Type B pancreatic cell (in vitro differentiated cells): ENCODE results near the gene SYF2. TPM values are rescaled to one million over a fixed set of nuclear protein-coding genes. Genes with fewer than 3 reads are reported as not detected.

Experiments
- DNase-seq: peaks from one replicate; pipeline ENCODE4 v3.0.0; 2021; ENCODE audit warnings: mixed read lengths; ENCODE audit not compliant: unreplicated experiment; ENCODE audit errors: extremely low spot score
- H3K27ac Mint-ChIP-seq: 2 replicates; pipeline ENCODE4 v1.8.0; 2021; ENCODE audit warnings: mild to moderate bottlenecking, mixed read lengths
- H3K27me3 Mint-ChIP-seq: 2 replicates; pipeline ENCODE4 v1.8.0; 2021; ENCODE audit warnings: mixed read lengths
- H3K36me3 Mint-ChIP-seq: 2 replicates; pipeline ENCODE4 v1.8.0; 2021; ENCODE audit warnings: mixed read lengths
- H3K4me1 Mint-ChIP-seq: one replicate; pipeline ENCODE4 v1.8.0; 2021; ENCODE audit warnings: mixed read lengths; ENCODE audit not compliant: unreplicated experiment
- H3K4me3 Mint-ChIP-seq: 2 replicates; pipeline ENCODE4 v1.8.0; 2021; ENCODE audit warnings: mild to moderate bottlenecking, mixed read lengths
- H3K9me3 Mint-ChIP-seq: 2 replicates; pipeline ENCODE4 v1.8.0; 2021; ENCODE audit warnings: mixed read lengths
- total RNA-seq: library from RNA; stranded (reverse); gene quantifications from 2 replicates; pipeline ENCODE4 v1.2.1, GENCODE V29; 2021; ENCODE audit warnings: low replicate concordance
- TF ChIP-seq, protein P1 (sequence below): fragments of 200-600 bp; sonication (generic); conservative IDR thresholded peaks from 2 replicates; pipeline ENCODE4 v1.5.0; 2021; ENCODE audit warnings: antibody characterized with exemption, mild to moderate bottlenecking

SYF2 gene
- total RNA-seq, 1 donor from 2014 or later: 33.7 TPM

DNA sequence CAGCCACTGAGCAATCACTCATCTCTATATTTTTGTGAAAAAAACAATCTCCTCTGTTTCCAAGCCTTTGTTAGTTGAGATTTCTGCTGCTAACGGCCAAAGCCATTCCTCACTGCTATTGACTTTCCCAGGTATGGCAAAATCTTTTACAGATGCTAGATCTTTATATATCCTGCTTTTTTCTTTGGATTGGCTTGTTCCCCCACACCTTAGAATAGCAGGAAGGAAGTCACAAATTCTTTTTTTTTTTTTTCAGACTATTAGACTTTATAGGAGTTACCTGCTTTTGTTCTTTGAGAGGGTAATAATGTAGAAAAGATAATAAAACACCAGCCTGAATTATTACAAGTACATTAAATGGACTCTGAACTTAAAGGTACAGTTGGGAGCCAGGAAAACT, 24.2 kb downstream of the SYF2 start:
- Mint-ChIP-seq H3K27ac (no peak overlapping the region), H3K9me3 (no peaks in the 10 kb centered on the region), H3K36me3 (no peaks in the 10 kb centered on the region), H3K4me3 (no peak overlapping the region), H3K27me3 (peaks cover 3% of the 10 kb centered on the region), H3K4me1 (no peaks in the 10 kb centered on the region)
- TF ChIP-seq, protein P1, sequence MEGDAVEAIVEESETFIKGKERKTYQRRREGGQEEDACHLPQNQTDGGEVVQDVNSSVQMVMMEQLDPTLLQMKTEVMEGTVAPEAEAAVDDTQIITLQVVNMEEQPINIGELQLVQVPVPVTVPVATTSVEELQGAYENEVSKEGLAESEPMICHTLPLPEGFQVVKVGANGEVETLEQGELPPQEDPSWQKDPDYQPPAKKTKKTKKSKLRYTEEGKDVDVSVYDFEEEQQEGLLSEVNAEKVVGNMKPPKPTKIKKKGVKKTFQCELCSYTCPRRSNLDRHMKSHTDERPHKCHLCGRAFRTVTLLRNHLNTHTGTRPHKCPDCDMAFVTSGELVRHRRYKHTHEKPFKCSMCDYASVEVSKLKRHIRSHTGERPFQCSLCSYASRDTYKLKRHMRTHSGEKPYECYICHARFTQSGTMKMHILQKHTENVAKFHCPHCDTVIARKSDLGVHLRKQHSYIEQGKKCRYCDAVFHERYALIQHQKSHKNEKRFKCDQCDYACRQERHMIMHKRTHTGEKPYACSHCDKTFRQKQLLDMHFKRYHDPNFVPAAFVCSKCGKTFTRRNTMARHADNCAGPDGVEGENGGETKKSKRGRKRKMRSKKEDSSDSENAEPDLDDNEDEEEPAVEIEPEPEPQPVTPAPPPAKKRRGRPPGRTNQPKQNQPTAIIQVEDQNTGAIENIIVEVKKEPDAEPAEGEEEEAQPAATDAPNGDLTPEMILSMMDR: no peak
- no peak for DNase-seq

DNA sequence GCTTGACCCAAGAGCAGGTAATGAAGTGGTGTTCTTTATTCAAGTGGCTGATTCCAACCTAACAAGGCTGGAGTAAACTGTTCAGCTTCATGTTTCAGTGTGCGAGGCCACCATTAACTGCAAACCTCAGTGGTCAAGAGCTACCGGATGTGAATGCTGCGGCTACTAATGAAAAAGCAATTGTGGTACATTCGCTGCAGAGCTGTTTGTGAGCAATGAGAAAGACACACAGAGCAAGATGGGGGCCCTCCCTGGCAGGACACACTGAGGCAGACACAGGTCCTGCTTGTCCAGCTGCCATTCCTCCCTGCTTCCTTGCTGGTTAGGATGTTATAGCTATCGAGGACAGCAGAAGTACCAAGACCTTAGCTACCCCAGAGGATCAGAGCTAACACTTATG, 26.1 kb downstream of the SYF2 start:
- no peak overlapping the region for H3K4me3 Mint-ChIP-seq
- TF ChIP-seq, protein P1: no peak
- no peak overlapping the region for H3K27ac Mint-ChIP-seq
- H3K9me3 Mint-ChIP-seq: no peaks in the 10 kb centered on the region
- DNase-seq: no peak
- no peaks in the 10 kb centered on the region for H3K36me3 Mint-ChIP-seq
- H3K27me3 Mint-ChIP-seq: peaks cover 3% of the 10 kb centered on the region
- H3K4me1 Mint-ChIP-seq: peaks cover 2% of the 10 kb centered on the region

DNA sequence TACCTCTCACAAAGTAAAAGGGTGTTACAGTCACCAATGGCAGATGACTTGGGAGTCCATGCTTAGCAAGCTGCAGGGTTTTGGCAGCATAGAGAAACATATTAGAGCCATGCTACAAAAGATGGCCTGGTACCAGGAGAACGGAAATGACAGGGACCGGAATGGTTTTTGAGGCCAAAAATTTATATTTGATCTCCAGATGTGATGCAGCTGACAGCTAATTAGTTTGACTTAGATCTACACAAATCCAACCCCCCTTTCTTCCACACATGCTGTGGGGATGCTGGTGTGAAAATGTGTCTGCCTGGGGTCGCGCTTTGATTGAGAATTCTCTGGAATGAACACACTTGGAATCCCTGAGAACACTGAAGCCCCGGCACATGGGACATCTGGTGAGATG, 26.5 kb downstream of the SYF2 start:
- Mint-ChIP-seq H3K36me3 (no peaks in the 10 kb centered on the region), H3K9me3 (no peaks in the 10 kb centered on the region), H3K4me3 (no peak overlapping the region), H3K27me3 (peaks cover 7% of the 10 kb centered on the region), H3K4me1 (peaks cover 5% of the 10 kb centered on the region), H3K27ac (no peak overlapping the region)
- no peak for DNase-seq
- TF ChIP-seq, protein P1: no peak

DNA sequence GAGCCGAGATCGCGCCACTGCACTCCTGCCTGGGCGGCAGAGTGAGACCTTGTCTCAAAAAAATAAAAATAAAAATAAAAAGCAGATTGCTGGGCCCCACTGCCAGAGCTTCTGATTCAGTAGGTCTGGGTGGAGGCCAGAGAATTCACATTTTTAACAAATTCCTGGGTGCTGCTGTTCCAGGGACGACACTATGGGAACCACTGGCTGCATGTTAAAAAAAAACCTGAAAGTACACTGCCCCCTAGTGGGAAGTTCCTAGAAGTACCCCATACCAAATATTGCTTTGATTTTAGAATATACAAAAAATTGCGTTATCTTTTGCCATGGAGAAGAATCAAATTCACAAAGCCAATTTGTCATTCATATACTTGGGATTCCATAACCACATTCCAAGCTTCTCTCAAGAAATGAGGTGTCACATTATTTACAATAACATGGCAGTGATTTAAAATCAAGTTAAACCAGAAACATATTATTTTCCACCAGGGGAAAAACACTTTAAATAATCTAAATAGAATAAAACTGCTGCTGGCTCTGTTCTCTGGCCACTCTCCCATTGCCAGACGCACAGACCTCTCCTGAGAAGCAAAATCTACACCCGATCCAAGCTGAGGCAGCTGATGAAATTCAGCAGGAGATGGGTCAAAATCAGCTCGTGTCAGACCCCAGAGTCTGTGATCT, 27.4 kb downstream of the SYF2 start:
- peaks cover 7% of the 10 kb centered on the region for H3K27me3 Mint-ChIP-seq
- peaks cover 8% of the 10 kb centered on the region for H3K4me1 Mint-ChIP-seq
- no peaks in the 10 kb centered on the region for H3K9me3 Mint-ChIP-seq
- no peak overlapping the region for H3K4me3 Mint-ChIP-seq
- no peak for DNase-seq
- H3K27ac Mint-ChIP-seq: no peak overlapping the region
- H3K36me3 Mint-ChIP-seq: no peaks in the 10 kb centered on the region
- TF ChIP-seq, protein P1: peak; percentile 93

DNA sequence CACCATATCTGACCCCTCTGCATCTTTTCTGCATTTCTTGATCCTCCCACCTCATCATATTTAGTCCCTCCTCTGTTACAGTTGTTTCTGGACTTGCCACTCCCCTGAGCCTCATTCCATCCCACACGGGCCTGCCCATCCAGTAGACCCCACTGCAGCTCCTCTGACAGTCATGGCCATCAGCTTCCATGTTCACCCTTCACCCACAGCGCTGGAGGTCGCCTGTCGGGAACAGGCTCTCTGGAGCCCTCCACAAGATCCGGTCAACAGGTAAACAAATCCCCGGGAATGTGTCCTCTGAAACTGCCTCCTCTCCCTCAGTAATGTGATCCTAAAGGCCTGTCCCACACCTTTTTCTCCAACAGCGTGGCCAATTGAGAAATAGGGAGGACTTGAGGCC, 31.3 kb downstream of the SYF2 start:
- TF ChIP-seq, protein P1: no peak
- peaks cover 18% of the 10 kb centered on the region for H3K27me3 Mint-ChIP-seq
- no peaks in the 10 kb centered on the region for H3K9me3 Mint-ChIP-seq
- no peaks in the 10 kb centered on the region for H3K36me3 Mint-ChIP-seq
- no peak for DNase-seq
- H3K4me1 Mint-ChIP-seq: peaks cover 36% of the 10 kb centered on the region
- no peak overlapping the region for H3K4me3 Mint-ChIP-seq
- H3K27ac Mint-ChIP-seq: no peak overlapping the region
